Testis (tissue), 3 donors: Measurements from ENCODE around the gene MAN1C1. TPM values are rescaled to one million over a fixed set of nuclear protein-coding genes. Genes with fewer than 3 reads are reported as not detected.

Source experiments
- DNase-seq: peaks from one replicate; pipeline ENCODE4 v3.0.0-alpha.2; 2019
- H3K27ac ChIP-seq, 2 donors: fragments of 200-600 bp; sonication (generic); one replicate each; pipeline ENCODE4 v1.5.1; 2019
- H3K27me3 ChIP-seq: fragments of 200-600 bp; sonication (generic); one replicate; pipeline ENCODE4 v1.5.1; 2019
- H3K36me3 ChIP-seq: fragments of 200-600 bp; sonication (generic); one replicate; pipeline ENCODE4 v1.5.1; 2017; ENCODE audit warnings: low read depth; ENCODE audit errors: missing control alignments
- H3K4me1 ChIP-seq: fragments of 200-600 bp; sonication (generic); one replicate; pipeline ENCODE4 v1.5.1; 2019
- H3K4me3 ChIP-seq, 2 donors: fragments of 200-600 bp; sonication (generic); one replicate each; pipeline ENCODE4 v1.5.1; 2017 to 2019
- H3K9me3 ChIP-seq: fragments of 200-600 bp; sonication (generic); one replicate; pipeline ENCODE4 v1.5.1; 2017
- POLR2A ChIP-seq: fragments of 450-650 bp; IDR thresholded peaks from one replicate; pipeline ENCODE4 v1.6.1; 2017; ENCODE audit warnings: antibody characterized with exemption, mild to moderate bottlenecking, moderate library complexity
- whole genome bisulfite sequencing, 2 donors: methylation state at CpG; one replicate each; pipeline ENCODE4 v1.1.5; 2018; 5-methylcytosine and 5-hydroxymethylcytosine counted together
- intact Hi-C: fragments of 100-400 bp; cut with DNase I; formaldehyde crosslinking; loops from one replicate; pipeline ENCODE4 v1.15.1; 2023; ENCODE audit warnings: low total_unique reads
- polyA plus RNA-seq: library from polyadenylated mRNA; stranded (reverse); fragments of 350-450 nt; fragmentation: Illumina TruSeq; extraction: RNeasy Lipid Tissue Mini Kit (QIAGEN cat#74804); gene quantifications from one replicate; pipeline ENCODE4 v1.2.3, GENCODE V29; 2014; ENCODE audit warnings: low read depth, low replicate concordance; ENCODE audit not compliant: insufficient read depth
- total RNA-seq, 2 donors: library from RNA; depleted of rRNA; stranded (reverse); fragments of >200 nt; gene quantifications; one replicate each; pipeline ENCODE4 v1.2.3, GENCODE V29; 2016
- TF ChIP-seq, protein P1 (sequence below), 3 experiments: fragments of 450-650 bp in 2 of 3; fragments of 200-600 bp in 1 of 3; sonication (generic) in 1 of 3; IDR thresholded peaks; one replicate each; pipeline ENCODE4 v1.5.1; 2016 to 2019; ENCODE audit warnings: antibody characterized with exemption in 3 of 3, mild to moderate bottlenecking in 2 of 3, moderate library complexity in 1 of 3

Gene MAN1C1
- total and polyA plus RNA-seq, 3 donors from 2014 or later, result 12.8 to 21.1 (median 14.8) TPM

- Histone ChIP-seq H3K27me3 (no peaks in the 10 kb centered on the region), H3K4me3 (no peak overlapping the region), H3K9me3 (no peaks in the 10 kb centered on the region), H3K27ac (no peak overlapping the region), H3K36me3 (no peaks in the 10 kb centered on the region), H3K4me1 (no peaks in the 10 kb centered on the region)
- TF ChIP-seq POLR2A, result no peak
- TF ChIP-seq, protein P1, sequence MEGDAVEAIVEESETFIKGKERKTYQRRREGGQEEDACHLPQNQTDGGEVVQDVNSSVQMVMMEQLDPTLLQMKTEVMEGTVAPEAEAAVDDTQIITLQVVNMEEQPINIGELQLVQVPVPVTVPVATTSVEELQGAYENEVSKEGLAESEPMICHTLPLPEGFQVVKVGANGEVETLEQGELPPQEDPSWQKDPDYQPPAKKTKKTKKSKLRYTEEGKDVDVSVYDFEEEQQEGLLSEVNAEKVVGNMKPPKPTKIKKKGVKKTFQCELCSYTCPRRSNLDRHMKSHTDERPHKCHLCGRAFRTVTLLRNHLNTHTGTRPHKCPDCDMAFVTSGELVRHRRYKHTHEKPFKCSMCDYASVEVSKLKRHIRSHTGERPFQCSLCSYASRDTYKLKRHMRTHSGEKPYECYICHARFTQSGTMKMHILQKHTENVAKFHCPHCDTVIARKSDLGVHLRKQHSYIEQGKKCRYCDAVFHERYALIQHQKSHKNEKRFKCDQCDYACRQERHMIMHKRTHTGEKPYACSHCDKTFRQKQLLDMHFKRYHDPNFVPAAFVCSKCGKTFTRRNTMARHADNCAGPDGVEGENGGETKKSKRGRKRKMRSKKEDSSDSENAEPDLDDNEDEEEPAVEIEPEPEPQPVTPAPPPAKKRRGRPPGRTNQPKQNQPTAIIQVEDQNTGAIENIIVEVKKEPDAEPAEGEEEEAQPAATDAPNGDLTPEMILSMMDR (IDR thresholded peaks at IDR 0.05), result no peak
- intact Hi-C loops, result no loop called here
- DNase-seq, result peak; percentile 7
- 78 to 91% methylated on average over 10 to 11 of the region's 11 CpGs for WGBS, 2 donors
Observed at GRCh38 chr1:25649505-25650288, 33.1 kb downstream of the MAN1C1 start.

DNA sequence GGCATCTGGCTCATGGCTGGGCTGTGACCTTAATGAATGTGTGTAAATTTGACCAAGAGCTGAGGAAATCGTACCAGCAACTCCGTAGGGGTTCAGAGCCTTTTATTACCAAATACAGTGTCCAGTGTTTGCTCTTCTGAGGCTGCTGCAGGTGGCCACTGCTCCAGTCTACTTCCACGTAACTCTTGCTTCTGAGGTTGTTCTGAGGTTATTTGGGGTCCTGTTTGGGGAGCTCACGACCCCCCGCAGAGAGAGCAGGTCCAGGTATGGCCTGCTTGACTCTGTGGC lies 33.6 kb downstream of the MAN1C1 start:
- DNase-seq, result no peak
- Histone ChIP-seq H3K27ac (no peak overlapping the region), H3K9me3 (no peaks in the 10 kb centered on the region), H3K27me3 (no peaks in the 10 kb centered on the region), H3K4me3 (no peak overlapping the region), H3K36me3 (no peaks in the 10 kb centered on the region), H3K4me1 (no peaks in the 10 kb centered on the region)
- TF ChIP-seq, protein P1 (IDR thresholded peaks at IDR 0.05), result no peak
- TF ChIP-seq POLR2A, result no peak
- 87 to 91% methylated on average over 5 of the region's 5 CpGs for WGBS, 2 donors
- intact Hi-C loops, result no loop called here

DNA sequence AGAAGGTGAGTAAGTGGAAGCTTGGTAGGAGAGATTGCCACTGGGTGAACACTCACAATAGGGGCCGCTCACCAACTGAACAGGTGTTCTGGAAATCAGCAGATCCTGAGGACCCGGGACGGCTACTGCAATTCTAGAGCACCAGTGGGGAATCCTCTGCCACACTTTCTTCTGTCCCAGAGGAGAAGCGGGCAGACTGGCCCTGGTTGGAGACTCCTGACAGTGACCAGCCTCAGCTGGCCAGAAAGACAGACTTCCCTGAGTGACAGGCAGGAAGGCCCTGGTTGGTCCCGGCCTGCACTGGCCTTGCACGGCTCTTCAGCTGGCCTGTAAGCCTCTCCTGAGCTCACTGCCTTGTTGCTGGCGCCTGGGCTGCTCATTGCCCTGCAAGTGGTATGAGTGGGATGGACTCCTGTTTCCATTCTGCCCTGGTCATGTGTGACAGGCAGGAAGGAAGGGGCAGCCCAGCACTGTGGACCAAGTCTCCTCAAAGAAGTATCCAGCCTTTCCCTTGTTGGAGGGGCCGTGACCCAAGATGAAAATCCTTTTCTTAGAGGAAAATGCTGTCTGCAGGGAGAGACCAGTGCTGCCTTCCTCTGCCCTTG lies 34.5 kb downstream of the MAN1C1 start:
- DNase-seq, result peak; percentile 10
- TF ChIP-seq, protein P1 (IDR thresholded peaks at IDR 0.05), result no peak
- TF ChIP-seq POLR2A, result no peak
- Histone ChIP-seq H3K9me3 (no peaks in the 10 kb centered on the region), H3K4me3 (no peak overlapping the region), H3K4me1 (no peaks in the 10 kb centered on the region), H3K27ac (no peak overlapping the region), H3K27me3 (no peaks in the 10 kb centered on the region), H3K36me3 (no peaks in the 10 kb centered on the region)
- intact Hi-C loops, result no loop called here
- WGBS, 2 donors, result 95 to 97% methylated on average over 8 of the region's 8 CpGs

GRCh38 chr1:25651824-25652741 lies 35.5 kb downstream of the MAN1C1 start:
- peak; percentile 11 for DNase-seq
- no peaks in the 10 kb centered on the region for H3K27me3 ChIP-seq
- no peaks in the 10 kb centered on the region for H3K36me3 ChIP-seq
- H3K9me3 ChIP-seq, result no peaks in the 10 kb centered on the region
- WGBS, 2 donors, result 92% methylated on average over 3 to 12 of the region's 12 CpGs
- H3K4me3 ChIP-seq, result no peak overlapping the region
- intact Hi-C loops, result no loop called here
- peaks cover 2% of the 10 kb centered on the region for H3K4me1 ChIP-seq
- TF ChIP-seq, protein P1 (IDR thresholded peaks at IDR 0.05), result no peak
- no peak for TF ChIP-seq POLR2A
- no peak overlapping the region for H3K27ac ChIP-seq
